HL-60/S4 (cell line): ENCODE measurements around the gene DTNA.

ENCODE experiments used
- in situ Hi-C: fragments of 300-500 bp; cut with MboI; formaldehyde crosslinking; loops from 2 replicates; pipeline ENCODE4 v1.14.3; 2022; ENCODE audit warnings: low sequenced_read_pairs

DTNA gene

DNA sequence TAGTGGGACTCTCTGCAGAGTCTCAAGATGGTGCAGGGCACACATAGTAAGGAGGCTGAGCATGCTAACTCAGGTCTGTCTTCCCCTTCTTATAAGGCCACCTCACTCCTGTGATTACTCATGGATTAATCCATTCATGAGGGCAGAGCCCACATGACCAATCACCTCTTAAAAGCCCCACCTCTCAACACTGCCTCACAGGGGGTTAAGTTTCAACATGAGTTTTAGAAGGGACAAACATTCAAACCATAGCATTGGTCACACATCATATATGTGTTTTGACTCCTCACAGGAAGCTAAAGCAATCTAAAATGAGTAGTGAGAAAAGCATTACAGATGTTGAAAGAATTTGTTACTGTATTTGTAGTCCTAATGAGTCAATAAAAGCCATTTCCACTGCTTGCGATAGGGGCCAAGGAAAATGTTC lies 57.5 kb downstream of the DTNA start:
- in situ Hi-C loops = no loop called here

DNA sequence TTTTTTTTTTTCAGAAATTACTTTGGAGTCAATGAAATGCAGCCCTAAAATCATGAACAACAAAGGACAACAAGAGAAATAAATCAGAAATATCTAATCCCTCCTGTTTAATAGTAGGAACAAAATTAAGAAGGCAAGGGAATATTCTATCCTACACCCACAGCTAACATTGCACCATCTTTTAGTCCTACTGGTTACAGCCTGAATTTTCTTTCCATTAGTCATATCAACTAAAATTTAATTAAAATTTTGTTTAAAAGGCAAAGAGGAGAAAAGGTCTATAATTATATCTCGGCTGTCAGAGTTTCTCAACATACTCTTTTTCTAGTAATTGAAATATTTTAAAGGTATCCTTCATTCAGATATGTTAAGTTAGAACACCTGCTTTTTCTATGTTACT lies 61.9 kb downstream of the DTNA start:
- in situ Hi-C loops = no loop called here

DNA sequence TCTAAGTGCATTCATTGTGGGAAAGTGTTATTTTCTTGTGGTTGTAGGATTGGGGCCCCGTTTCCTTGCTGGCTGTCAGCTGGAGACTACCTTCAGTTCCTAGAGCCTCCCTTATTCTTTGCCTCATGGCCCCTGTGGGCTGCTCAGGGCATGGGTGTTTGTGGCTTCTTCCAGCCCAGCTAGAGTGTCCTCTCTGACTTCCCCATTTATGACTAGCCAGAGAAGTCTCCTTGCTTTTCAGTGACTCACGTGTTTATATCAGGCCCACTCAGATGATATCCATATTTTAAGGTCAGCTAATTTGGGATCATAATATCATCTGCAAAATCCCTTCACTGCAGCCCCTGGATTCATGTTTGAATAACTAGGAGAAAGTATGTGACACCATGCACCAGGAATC lies 62.8 kb downstream of the DTNA start:
- in situ Hi-C loops = no loop called here

DNA sequence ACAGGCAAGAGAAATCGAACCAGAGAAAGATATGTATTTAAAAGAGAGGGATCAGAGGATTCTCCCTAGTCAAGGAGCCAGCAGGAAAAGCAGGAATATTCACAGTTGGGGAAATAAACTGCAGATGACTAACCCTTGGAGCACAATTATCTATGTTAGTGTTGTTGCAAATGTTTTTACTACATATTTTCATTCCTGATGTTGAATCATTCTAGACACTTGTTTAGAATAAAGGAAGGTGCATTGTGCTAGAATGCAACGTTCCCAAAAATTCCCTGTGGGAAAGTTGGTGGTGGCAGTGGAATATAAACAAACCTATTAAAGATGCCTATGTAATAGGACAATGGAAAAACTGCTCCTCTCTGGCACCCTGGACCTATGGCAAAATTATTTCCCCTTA lies 63.3 kb downstream of the DTNA start:
- in situ Hi-C loops = no loop called here

- in situ Hi-C loops = no loop called here
Measured at GRCh38 chr18:34773961-34774766, 64.1 kb downstream of the DTNA start.

DNA sequence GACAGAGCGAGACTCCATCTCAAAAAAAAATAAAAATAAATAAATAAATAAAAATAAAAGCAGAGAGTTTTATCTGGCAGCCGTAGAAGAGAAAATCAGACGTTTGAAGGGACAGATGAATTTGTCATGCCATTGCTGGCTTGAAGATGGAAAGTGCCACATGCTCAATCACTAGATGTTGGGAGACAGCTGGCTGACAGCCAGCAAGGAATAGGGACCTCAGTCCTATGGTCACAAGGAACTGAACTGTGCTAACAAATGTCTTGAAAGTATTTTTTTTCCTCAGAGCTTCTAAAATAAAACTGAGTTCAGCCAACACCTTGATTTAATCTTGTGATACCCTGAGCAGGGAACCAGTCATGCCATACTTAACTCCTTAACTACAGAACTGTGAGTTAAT lies 65.4 kb downstream of the DTNA start:
- in situ Hi-C loops = no loop called here

GRCh38 chr18:34779112-34779511 lies 69.0 kb downstream of the DTNA start:
- in situ Hi-C loops = no loop called here

GRCh38 chr18:34780856-34781255 lies 70.8 kb downstream of the DTNA start:
- in situ Hi-C loops = no loop called here

- in situ Hi-C loops = no loop called here
Measured at GRCh38 chr18:34783501-34783900, 73.4 kb downstream of the DTNA start.

DNA sequence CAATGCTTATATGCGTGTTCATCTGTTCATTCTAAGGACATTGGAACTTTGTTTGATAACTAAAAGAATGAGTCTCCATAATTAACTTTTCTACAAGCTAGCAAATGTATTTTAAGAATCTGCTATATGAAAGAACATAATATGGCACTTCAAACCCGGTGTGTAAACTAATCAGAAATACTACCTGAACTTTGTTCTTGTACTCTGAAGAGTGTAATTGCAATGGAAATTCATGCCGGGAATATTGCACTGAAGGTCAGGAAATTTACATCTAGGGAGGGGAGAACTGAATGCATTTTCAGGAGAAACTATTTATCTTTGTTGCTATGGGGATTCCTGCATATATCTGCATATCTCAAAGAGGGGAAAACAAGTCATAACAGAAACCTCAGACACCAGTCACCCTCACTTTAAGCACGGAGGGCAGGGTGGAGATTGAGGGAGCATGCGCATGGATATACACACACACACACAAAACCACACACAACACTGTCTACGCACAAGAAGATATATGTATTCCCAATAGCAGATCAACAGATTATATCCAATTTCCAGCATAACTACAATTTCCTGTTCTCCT lies 76.2 kb downstream of the DTNA start:
- in situ Hi-C loops = no loop called here

GRCh38 chr18:34787931-34788532 lies 77.9 kb downstream of the DTNA start:
- in situ Hi-C loops = no loop called here

GRCh38 chr18:34789768-34790344 lies 79.8 kb downstream of the DTNA start:
- in situ Hi-C loops = no loop called here

GRCh38 chr18:34794348-34794747 lies 84.2 kb downstream of the DTNA start:
- in situ Hi-C loops = no loop called here

DNA sequence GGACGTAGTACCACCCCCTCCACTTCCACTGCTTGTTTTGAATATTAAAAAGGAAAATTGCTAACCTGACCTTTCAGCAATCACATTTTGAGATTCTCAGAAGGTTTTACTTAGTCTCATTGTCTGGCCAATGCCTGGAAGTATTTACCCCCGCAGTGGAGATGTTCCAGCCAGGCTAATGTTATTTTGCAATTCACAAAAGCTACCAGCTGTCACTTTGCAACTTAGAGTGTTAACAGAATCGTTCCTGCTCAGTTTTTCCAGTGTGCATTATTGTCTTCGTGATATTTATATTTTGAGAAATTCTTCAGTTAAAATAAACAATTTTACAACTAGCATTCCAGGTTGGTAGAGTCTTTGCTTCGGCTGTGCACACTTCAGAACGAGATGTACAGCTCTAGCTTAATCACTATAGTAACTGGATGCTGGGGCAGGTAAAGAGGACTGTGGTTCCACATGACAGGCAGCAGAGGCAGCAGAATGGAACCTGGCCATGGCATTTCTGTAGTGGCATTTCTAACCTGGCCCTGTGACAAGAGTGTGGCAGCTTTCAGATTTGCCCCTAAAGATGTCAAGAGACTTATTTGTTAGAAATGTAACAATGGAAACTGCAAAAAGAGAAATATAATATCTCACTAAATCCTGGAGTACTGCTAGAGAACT lies 85.1 kb downstream of the DTNA start:
- in situ Hi-C loops = no loop called here

GRCh38 chr18:34796035-34796657 lies 86.0 kb downstream of the DTNA start:
- in situ Hi-C loops = no loop called here

DNA sequence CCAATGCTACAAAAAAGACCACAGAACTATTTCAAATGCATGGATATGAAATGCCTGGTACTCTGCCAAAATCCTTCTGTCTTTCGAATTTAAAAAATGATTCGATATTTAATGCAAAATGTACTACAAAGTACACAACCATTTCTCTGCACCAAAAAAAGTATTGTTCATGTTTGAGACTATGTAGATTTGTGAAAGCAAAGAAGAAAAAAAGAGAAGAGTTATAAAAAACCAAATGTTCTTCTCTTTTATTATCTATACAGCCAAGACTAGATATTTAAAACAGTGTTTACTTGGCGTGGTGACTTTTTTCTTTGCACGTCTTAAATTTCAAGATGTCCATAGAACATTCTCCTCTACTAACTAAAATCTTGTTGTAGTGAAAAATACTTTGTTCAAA lies 89.2 kb downstream of the DTNA start:
- in situ Hi-C loops = no loop called here

DNA sequence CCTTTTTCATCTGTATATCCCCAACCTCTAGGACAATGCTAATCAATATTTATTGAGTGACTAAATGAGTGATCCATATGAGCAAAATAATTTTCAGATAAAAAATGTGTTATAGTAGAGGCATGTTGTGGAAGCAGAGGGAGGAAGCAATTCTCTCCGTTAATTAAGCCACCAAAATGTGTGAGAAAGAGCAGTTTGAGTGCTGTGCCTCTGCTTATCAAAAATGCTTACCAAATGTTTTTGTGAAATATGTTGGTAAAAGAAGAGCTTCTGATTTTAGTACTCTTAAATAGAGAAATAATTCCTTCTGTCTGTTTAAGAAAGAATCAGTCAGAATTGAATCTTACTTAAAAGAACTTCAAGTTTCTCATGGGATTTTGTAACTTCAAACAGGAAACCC lies 90.3 kb downstream of the DTNA start:
- in situ Hi-C loops = no loop called here

- in situ Hi-C loops = no loop called here
Measured at GRCh38 chr18:34801774-34802173, 91.7 kb downstream of the DTNA start.

GRCh38 chr18:34802959-34803358 lies 92.9 kb downstream of the DTNA start:
- in situ Hi-C loops = no loop called here

GRCh38 chr18:34803877-34804400 lies 93.8 kb downstream of the DTNA start:
- in situ Hi-C loops = no loop called here
